ENCODE results near the gene ABR. TPM values are rescaled to one million over a fixed set of nuclear protein-coding genes. Genes with fewer than 3 reads are reported as not detected.
"Not testable (repeated sequence)": the region's sequence is repeated elsewhere in the genome, so short reads cannot be mapped to it uniquely, and the experiment has no call there.

The ABR gene
- total RNA-seq, 1 experiment from 2014 or later: 57.4 TPM

DNA sequence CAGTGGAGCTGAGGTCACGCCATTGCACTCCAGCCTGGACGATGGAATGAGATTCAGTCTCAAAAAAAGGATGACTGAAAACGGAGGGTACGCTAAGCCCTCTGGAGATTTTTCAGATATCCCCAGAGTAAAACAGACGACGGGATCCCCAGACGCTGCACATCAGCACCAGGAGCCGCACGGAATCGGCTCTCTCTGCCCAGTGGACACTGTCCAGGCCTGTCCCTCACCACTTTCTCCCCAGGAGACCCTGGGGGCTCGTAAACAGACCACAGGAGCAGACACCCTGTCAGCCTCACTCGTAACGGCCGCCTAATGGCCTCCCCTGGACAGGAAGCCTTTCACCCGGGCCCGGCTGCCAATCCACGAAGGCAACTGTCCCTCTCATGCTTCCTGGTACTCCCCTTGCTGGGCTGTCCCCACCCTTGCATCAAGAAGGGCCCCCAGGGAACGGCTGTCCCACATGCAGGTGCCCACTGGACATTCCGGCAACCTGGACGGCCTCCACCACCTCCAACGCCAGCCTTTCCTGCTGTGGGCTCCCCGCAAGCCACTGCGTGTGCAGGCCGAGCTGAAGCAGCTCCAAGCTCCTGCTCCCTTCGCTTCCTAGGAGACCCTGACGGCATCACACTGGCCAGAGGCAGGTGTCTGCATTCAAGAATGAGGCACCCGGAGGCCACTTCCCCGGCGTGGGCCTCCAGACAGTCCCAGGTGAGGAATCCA, 108.5 kb downstream of the ABR start:
- no peak for DNase-seq (ENCODE audit: low read depth)

DNA sequence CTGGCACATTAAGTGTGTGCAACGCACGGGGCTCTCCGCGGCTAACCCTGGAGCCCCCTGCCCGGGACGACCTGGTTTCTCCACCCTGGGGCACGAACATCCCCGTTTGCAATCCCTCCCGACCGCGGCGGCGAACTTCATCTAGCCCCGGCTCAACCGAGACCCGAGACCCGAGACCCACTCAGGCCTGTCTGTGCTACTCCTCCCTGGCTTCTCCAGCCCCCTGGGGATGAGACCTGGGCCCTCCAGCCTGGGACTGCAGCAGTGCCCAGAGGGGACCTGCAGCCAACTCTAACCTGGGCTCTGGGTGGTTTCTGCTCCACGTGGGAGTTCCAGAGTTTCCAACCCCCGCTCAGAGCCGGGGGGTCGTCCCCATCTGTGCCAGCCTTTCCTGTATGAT, 109.4 kb downstream of the ABR start:
- no peak for DNase-seq (ENCODE audit: low read depth)

DNA sequence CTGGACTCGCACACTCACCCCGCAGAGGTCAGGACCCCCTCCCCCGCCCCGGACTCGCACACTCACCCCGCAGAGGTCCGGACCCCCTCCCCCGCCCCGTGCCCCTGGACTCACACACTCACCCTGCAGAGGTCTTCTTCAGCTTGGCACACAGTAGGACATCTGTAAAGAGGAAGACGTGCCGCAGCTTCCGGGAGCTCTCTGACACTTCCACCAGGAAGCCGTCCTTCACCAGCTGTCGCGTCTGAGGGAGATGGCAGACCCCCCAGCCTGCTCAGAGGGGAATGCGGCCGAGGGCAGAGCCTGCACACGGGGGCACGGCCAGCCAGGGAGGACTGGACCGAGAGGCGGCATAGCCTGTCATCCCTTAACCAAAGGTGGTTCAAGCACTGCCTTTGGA, 109.9 kb downstream of the ABR start:
- no peak for DNase-seq (ENCODE audit: low read depth)

DNA sequence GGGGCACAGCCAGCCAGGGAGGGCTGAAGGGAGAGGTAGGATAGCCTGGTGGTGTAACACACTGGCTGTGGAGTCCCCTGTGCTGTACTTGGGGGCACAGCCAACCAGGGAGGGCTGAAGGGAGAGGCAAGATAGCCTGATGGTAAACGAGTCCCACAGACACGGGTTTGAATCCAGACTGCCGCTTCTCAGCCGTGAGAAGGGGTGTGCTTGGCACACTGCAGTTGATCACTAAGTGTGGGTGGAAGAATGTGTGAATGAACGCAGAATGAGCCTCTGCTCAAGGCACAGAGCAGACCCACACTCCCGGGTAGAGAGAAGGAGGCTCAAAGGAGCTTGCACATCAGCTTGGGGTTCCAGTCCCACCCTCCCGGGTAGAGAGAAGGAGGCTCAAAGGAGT, 111.4 kb downstream of the ABR start:
- no peak for DNase-seq (ENCODE audit: low read depth)

DNA sequence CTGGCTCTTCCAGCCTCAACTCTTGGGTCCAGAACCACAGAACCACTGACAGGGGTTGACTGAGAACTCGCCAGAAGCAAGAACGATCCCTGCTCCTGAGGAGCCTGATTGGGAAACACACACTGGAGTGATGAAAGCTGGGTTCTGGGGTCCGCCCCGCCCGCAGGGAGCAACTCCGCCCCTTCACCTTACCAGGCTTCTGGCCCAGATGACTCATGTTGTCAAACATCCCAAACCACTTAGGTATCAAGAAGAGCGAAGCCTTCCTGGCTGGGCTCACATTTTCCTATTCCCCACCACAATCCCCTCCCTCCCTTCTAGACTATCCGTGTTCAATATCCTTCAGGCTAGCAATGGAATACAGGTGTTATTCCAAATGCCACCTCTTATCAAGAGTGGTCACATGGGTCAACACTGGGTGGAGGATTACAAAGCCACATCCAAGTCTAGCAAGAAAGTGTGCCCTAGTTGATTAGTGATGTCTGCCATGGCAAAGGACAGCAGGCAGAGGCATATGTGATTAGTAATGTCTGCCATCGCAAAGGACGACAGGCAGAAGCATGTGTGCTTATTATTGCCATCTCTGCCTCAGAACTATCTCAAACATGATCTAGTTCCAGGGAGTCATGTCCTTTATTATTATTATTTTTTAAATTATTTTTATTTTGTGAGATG, 112.4 kb downstream of the ABR start:
- peak; percentile 90 for DNase-seq (ENCODE audit: low read depth)

DNA sequence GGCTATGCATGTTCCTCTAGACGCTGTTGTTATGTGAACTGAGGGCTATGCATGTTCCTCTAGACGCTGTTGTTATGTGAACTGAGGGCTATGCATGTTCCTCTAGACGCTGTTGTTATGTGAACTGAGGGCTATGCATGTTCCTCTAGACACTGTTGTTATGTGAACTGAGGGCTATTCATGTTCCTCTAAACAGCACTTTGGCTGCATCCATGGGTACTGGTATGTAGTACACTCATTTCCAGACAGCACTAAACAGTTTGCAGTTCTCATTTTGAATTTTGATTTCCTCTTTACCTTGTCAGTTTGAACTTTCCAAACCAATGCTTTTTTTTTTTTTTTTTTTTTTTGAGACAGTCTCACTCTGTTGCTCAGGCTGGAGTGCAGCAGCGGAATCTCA, 114.4 kb downstream of the ABR start:
- DNase-seq (ENCODE audit: low read depth): not testable (repeated sequence)

DNA sequence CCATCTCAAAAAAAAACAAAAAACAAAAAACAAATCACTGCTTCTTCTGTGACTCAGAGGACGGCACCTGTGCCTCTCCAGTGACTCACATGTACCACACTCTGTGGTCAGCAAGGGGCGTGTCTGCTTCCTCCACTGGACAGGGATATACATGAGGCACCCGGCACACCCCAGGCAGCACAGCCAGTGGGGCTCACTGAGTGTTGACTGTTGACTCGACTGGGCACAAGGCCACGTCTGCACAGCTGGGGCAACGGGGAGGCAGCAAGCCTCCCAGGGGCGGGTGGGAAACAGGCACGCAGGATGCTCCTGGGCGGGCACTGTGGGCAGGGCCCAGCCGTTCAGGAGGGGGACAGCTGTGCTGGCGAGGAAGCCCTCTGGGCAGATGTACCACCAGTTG, 118.8 kb downstream of the ABR start:
- DNase-seq (ENCODE audit: low read depth): peak; percentile 100

DNA sequence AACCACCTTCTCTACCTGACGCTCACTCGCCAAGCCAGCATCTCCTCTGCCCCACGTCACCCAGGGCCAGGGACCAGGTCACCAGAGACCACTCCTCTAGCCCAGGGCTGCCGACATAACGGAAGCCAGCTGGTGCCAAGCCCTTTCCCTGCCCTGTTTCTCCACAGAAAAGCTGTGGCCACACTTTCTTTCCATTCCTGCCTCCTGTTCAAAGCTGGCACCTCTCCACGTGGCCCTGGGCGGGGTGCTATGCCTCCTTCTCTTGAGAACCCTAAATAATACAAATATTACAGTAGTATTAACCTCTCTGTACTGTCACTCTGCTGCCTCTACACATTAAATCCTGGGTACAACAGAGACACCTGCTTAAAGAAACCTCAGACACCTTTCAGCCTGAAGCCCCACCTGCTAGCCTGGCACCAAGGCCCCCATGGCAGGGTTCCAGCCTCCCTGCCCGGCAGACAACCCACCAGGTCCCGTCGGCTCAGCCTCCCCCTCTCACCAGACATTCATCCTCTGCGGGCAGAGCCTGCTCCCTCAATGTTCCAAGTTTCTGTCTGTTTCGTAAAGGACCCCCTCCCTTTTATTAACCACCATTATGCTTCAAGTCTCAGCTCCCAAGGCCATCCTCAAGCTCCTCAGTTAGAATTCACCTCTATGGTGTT, 120.5 kb downstream of the ABR start:
- DNase-seq (ENCODE audit: low read depth): no peak

DNA sequence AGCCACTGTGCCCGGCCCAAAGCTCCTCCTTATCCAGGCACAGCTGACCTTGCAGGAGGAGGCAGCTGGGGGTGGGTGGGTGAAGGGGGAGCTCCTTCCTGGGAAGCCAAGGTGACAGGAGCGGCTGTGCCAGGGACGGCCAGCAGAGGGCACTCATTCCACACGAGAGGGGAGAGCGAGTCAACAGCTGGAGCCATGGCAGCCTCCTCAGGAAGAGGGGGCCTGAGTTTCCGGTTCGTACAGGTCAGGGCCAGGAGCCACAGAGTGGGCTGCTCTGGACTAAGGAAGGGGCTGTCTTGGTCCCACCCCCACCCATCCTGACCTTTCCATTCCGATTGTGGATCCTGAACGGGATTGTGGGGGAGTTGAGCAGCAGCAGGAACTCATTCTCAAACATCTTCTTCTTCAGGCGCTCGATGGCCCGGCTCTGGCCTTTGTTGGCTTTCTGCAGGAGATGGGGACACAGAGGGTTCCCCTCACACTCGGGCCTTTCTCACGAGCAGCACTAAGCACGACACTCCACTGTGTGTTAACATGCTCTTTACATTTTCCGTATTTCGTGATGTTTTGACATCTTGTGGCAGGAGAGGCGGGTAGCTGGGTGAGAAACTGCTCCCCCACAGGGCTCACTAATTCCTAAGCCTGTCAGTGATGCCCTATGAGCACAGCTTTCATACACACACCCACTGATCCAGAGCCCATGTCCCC, 121.2 kb downstream of the ABR start:
- peak; percentile 84 for DNase-seq (ENCODE audit: low read depth)

DNA sequence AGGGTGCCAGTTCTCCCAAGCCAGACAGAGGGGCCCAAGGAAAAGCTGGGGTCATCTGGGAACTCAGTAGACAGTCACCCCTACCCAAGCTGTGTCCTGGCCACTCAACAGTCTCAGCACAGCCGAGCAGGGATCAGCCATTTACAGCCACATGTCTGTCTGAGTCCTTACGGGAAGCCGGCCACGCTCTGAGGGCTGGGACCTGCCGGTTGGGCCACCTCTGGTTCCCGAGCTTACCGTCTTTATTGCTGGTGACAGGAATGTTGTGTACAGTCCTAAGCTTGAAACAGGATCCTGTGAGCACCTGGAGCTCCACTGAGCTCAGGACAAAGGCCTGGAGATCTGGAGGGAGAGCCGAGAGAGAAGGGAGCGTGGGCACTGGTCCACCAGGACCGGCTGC, 123.0 kb downstream of the ABR start:
- DNase-seq (ENCODE audit: low read depth): no peak

DNA sequence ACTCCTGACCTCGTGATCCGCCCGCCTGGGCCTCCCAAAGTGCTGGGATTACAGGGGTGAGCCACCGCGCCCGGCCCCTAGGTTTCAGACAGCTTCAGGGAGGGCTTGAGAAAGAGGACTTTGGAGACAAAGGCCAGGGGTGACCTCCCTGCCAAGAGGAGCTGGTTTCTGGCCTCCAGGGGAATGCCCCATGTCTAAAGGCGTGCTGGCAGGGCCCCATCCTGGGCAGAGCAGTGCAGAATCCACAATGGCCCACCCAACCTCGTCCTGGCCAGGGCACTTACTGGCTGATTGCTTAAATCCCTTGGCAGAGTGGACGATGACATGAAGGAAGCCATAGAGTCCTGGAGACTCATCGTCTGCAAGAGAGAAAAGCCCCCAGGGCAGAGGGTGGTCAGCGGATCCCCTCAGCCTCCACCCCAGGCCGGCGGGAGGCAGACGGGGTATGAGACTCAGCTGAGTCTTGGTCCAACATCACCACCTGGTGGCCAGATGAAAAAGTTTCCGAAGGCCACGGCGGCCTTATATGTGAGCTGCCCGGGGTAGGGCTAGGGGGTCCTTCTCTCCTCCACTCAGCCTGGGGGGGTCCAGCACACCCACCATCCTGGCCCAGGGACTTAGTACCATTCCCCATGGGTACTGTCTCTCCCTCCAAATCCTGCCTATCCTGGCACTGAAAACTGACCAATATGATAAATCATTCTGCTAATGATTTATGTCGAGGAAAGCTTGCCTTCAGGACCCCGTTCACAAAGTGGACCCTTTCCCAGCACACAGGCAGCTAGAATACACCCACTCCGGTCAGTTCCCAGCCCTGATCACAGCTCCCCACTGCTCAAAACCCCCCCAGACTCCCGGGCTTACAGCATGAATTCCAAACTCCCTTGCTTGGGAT, 123.8 kb downstream of the ABR start:
- peak; percentile 56 for DNase-seq (ENCODE audit: low read depth)

DNA sequence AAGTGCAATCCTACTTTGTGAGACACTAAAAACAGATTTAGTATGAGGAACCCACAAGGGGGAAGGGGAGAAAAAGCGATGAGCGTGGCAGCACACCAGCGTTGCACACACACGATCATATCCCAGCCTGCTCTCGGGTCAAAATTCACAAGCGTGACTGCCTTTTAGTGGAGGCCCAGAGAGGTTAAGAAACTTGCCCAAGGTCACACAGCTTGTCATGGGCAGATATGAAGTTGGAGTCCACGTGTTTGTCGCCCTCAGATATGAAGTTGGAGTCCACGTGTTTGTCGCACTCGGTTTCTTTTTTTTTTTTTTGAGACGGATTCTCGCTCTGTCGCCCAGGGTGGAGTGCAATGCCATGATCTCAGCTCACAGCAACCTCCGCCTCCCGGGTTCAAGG, 124.5 kb downstream of the ABR start:
- no peak for DNase-seq (ENCODE audit: low read depth)

DNA sequence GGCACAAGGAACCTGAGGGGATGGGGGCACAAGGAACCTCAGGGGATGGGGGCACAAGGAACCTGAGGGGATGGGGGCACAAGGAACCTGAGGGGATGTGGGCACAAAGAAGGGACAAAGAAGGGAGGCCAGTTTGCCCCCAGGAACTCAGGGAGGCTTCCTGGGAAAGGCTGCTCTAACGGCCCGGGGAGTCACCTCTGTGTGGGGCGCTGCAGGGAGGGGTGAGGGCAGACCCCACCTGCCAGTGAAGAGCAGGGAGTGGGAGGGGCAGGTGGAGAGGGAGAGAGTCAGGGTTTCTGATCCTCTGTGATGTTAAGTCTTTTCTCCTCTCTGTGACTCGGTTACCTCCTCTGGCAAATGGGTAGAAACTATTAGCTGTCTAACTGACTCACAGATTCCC, 125.1 kb downstream of the ABR start:
- no peak for DNase-seq (ENCODE audit: low read depth)

DNA sequence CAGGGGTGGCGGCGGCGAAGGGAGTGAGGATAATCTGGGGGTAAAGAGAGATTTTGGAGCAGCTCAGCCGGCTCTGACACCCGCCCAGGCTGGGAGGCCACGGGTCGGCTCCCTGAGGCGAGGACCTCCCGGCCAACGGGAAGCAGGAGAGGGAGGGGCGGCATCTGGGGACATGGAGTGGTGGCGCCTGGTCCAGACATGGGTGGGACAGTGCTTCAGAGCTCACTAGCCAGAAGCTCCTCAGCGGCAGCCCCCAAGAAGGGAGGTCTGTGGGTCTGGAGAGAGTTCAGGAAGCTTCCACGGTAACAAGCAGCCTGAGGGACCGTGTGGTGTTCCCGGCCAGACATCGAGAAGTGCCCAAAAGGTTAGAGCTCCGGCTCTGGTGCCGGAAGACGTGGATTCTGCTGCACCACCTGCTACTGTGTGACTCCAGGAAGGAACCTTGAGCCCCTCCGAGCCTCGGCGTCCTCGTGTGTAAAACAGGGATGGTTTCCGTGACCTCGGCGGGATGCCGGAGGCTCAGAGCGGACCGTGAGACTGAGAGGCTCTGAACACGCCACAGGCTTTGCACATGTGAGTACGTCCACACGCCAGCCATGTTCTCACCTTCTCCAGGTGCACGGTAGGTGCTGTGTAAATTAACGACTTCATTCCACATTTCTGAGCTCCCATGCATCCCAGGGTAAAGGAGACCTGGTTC, 126.0 kb downstream of the ABR start:
- DNase-seq (ENCODE audit: low read depth): no peak

DNA sequence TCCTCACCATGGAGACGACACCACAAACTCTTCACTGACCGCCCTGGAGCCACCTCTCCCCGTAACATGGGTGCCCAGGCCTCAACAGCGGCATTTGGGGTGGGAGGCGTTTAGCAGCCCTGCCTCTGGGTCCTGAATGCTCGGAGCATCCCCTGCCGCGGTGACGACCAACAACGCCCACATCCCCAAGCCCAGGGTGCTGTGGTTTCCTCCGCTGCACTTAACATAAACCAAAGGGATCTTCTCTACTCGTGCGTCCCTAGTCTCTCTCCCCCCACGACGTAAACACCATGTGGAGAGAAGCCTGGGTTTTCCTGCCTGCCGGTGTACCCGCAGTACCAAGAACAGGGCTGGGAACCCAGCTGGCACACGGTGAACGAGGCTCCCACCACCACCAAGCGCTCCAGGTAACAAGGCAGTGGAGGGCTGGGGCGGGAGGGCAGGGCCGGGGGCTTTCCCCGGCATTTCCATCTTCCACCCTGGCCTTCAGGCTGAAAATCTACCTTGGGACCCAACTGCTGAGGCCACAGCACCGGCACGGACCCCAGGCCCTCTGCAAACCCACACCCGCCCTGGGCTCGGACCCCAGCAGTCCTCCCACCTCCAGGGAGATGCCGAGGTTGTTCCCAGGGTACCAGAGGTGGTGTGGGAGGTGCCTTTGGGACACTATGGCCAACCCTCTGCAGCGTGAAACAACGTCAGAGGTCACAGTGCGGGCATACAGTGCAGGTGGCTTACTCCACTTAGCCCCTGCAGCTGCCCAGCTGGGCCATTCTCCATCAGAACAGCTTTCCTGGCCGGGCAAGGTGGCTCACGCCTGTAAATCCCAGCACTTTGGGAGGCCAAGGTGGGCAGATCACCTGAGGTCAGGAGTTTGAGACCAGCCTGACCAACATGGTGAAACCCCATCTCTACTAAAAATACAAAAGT, 128.5 kb downstream of the ABR start:
- DNase-seq (ENCODE audit: low read depth): no peak

DNA sequence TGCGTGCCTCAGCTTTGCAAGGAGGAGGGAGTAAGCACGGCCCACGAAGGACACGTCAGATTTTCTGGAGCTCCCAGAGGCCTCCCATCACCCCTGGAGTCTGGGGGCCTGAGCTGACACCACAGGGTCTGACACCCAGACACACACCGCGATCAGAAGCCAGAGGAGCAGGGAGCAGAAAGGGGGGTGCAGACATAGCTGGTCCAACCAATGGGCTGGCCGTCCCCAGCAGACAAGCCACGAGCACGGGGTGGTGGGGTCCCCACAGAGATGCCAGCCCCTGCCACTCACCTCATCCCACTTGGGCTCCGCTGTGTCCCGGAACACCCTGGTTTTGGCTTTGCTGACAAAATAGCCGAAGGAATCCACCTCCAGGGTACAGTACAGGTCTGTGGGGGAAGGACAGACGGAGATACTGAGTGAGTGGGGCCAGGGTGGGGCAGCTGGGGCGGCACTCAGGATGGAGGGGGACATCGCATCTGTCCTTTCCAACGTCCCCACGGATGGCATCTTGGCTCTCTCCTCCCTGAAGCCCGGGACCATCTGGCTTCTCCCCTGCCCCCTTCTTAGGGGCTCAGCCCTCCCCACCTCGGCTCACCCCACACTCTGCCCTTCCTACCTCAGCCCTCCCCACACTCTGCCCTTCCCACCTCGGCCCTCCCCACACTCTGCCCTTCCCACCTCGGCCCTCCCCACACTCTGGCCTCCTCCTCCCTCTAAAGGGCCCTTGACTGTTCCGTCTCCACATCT, 129.4 kb downstream of the ABR start:
- DNase-seq (ENCODE audit: low read depth): no peak

DNA sequence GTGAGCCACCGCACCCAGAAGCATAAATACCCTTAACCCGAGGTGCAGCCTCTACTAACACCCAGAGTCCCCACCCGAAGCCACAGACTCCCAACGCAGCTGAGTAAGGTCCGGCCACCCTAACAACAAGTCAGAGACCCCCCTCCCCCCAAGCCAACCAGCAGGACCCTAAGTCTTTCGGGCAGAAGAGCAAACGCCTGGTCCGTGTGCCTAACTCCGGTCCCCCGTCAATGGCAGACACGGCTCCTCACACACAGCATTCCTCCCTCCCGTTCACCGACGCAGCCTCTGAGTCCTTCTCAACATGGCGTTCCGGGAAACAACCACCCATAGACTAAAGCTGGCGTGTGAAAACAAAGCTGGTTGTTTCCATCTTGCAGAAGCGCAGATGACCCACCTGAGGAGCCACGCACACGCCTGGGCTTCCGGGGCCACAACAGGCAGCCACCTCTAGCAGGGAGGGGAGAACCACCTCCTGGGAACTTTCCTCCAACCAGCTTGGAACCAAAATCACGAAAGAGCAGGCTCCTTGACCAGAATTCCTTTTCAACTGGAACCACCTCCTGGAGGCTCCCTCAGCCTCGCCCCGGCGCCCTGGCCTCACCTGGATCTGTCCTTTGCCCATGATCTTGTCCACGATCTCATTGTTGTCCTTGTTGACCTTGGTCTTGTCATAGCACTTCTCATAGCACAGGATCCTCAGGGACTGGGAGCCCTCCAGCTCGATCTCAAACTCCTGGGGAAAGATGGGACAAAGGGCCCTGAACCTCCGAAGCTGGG, 130.1 kb downstream of the ABR start:
- no peak for DNase-seq (ENCODE audit: low read depth)

DNA sequence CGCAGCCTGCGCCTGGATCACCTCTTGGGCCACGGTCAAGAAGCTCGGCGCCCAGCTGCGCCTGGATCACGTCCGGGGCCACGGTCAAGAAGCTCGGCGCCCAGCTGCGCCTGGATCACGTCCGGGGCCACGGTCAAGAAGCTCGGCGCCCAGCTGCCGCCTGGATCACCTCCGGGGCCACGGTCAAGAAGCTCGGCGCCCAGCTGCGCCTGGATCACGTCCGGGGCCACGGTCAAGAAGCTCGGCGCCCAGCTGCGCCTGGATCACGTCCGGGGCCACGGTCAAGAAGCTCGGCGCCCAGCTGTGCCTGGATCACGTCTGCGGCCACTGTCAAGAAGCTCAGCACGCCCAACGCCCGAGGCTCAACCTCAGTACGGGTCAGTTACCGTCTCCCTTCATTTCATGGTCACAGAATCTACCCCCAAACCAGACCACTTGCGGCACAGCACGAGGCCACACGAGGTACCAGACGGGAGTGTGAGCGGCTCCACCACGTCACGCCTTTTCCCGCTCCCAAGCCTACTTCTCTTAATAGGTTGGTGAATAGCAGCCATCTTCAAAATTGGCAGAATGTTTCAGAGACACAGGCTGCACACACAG, 131.2 kb downstream of the ABR start:
- DNase-seq (ENCODE audit: low read depth): not testable (repeated sequence)

Measured in Daoy (cell line).